Hepatocyte (in vitro differentiated cells): ENCODE data around the gene ATG4D. TPM values are rescaled to one million over a fixed set of nuclear protein-coding genes. Genes with fewer than 3 reads are reported as not detected.
"Not testable (repeated sequence)": the region's sequence is repeated elsewhere in the genome, so short reads cannot be mapped to it uniquely, and the experiment has no call there.

Experiments used
- DNase-seq: peaks from one replicate; pipeline ENCODE4 v3.0.0-alpha.2; 2016; ENCODE audit warnings: low spot score
- H2AFZ ChIP-seq: fragments of 200-600 bp; sonication (generic); 2 replicates; pipeline ENCODE4 v1.6.0; 2016; ENCODE audit warnings: antibody characterized with exemption, mild to moderate bottlenecking
- H3K27ac ChIP-seq: fragments of 200-600 bp; sonication (generic); 2 replicates; pipeline ENCODE4 v1.5.1; 2016; ENCODE audit warnings: mild to moderate bottlenecking
- H3K27me3 ChIP-seq: fragments of 200-600 bp; sonication (generic); 2 replicates; pipeline ENCODE4 v1.6.1; 2016
- H3K36me3 ChIP-seq: fragments of 200-600 bp; sonication (generic); replicated peaks from 2 replicates; pipeline ENCODE4 v1.5.1; 2016; ENCODE audit warnings: low read depth; ENCODE audit not compliant: insufficient read depth
- H3K4me1 ChIP-seq: fragments of 200-600 bp; sonication (generic); 2 replicates; pipeline ENCODE4 v1.5.1; 2016; ENCODE audit warnings: mild to moderate bottlenecking, moderate library complexity; ENCODE audit not compliant: insufficient read depth
- H3K4me2 ChIP-seq: fragments of 200-600 bp; sonication (generic); 2 replicates; pipeline ENCODE4 v1.6.0; 2016
- H3K4me3 ChIP-seq: fragments of 200-600 bp; sonication (generic); 2 replicates; pipeline ENCODE4 v1.5.1; 2016; ENCODE audit warnings: mild to moderate bottlenecking
- H3K79me2 ChIP-seq: fragments of 200-600 bp; sonication (generic); 2 replicates; pipeline ENCODE4 v1.6.0; 2017; ENCODE audit warnings: mild to moderate bottlenecking
- H3K9me2 ChIP-seq: fragments of 200-600 bp; sonication (generic); replicated peaks from 2 replicates; pipeline ENCODE4 v1.6.0; 2017; ENCODE audit warnings: mild to moderate bottlenecking; ENCODE audit not compliant: insufficient read depth
- H3K9me3 ChIP-seq: fragments of 200-600 bp; sonication (generic); 2 replicates; pipeline ENCODE4 v1.5.1; 2016; ENCODE audit warnings: low read depth, mild to moderate bottlenecking
- H4K20me1 ChIP-seq: fragments of 200-600 bp; sonication (generic); 2 replicates; pipeline ENCODE4 v1.6.0; 2016; ENCODE audit warnings: mild to moderate bottlenecking; ENCODE audit not compliant: insufficient read depth, poor library complexity, severe bottlenecking
- EZH2 ChIP-seq: fragments of 200-600 bp; sonication (generic); IDR thresholded peaks from 2 replicates; pipeline ENCODE4 v1.6.1; 2016; ENCODE audit warnings: antibody characterized with exemption, mild to moderate bottlenecking, borderline replicate concordance
- EZH2phosphoT487 ChIP-seq: fragments of 200-600 bp; sonication (generic); IDR thresholded peaks from one replicate; pipeline ENCODE4 v1.6.1; 2018; ENCODE audit warnings: antibody characterized with exemption, mild to moderate bottlenecking, low read depth, moderate library complexity; ENCODE audit not compliant: unreplicated experiment, severe bottlenecking
- WGBS: methylation state at CpG from one replicate; pipeline ENCODE4 v1.1.6; 2016; ENCODE audit warnings: low lambda C conversion rate; ENCODE audit errors: missing lambda C conversion rate; 5-methylcytosine and 5-hydroxymethylcytosine counted together
- polyA plus RNA-seq: library from polyadenylated mRNA; unstranded; fragments of >200 nt; fragmentation: Nextera tagmentation; extraction: Ambion mirVana; gene quantifications from 2 replicates; pipeline ENCODE4 v1.2.1, GENCODE V29; 2016
- total RNA-seq: library from RNA; depleted of rRNA; stranded (reverse); fragments of >200 nt; gene quantifications from 2 replicates; pipeline ENCODE4 v1.2.3, GENCODE V29; 2014
- TF ChIP-seq, protein P1 (sequence below): fragments of 200-600 bp; sonication (generic); IDR thresholded peaks from 2 replicates; pipeline ENCODE4 v1.5.1; 2016; ENCODE audit warnings: antibody characterized with exemption, mild to moderate bottlenecking; ENCODE audit not compliant: poor library complexity

ATG4D gene
- total and polyA plus RNA-seq, 2 experiments from 2014 or later: 24.1 to 34.5 TPM

DNA sequence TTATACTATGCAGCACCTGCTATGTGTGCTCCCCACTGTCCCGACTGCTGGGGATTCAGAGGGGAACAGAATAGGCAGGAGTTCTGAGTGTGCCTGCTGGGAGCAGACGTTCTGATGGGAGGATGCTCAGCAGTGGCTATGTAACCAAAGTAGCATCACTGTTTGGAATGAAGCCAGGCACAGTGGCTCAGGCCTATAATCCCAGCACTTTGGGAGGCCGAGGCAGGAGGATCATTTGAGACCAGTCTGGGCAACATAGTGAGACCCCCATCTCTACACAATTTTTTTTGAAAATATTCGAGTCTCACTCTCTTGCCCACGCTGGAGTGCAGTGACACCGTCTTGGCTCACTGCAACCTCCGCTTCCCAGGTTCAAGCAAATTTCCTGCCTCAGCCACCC is 6.0 kb downstream of the ATG4D start:
- Histone ChIP-seq H3K27ac (no peak overlapping the region), H3K36me3 (no peaks in the 10 kb centered on the region), H4K20me1 (no peaks in the 10 kb centered on the region), H3K4me2 (no peak overlapping the region), H3K9me2 (no peaks in the 10 kb centered on the region), H3K9me3 (no peaks in the 10 kb centered on the region), H3K27me3 (no peaks in the 10 kb centered on the region), H3K79me2 (peaks cover 18% of the 10 kb centered on the region), H2AFZ (no peak overlapping the region), H3K4me3 (no peak overlapping the region), H3K4me1 (peaks cover 3% of the 10 kb centered on the region)
- TF ChIP-seq, protein P1, sequence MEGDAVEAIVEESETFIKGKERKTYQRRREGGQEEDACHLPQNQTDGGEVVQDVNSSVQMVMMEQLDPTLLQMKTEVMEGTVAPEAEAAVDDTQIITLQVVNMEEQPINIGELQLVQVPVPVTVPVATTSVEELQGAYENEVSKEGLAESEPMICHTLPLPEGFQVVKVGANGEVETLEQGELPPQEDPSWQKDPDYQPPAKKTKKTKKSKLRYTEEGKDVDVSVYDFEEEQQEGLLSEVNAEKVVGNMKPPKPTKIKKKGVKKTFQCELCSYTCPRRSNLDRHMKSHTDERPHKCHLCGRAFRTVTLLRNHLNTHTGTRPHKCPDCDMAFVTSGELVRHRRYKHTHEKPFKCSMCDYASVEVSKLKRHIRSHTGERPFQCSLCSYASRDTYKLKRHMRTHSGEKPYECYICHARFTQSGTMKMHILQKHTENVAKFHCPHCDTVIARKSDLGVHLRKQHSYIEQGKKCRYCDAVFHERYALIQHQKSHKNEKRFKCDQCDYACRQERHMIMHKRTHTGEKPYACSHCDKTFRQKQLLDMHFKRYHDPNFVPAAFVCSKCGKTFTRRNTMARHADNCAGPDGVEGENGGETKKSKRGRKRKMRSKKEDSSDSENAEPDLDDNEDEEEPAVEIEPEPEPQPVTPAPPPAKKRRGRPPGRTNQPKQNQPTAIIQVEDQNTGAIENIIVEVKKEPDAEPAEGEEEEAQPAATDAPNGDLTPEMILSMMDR: no peak
- TF ChIP-seq EZH2phosphoT487 (no peak), EZH2 (no peak)
- no peak for DNase-seq
- WGBS: 97% methylated on average over 7 of the region's 7 CpGs

- Histone ChIP-seq H3K4me3 (no peak overlapping the region), H3K27me3 (no peaks in the 10 kb centered on the region), H3K4me1 (no peaks in the 10 kb centered on the region), H3K9me3 (no peaks in the 10 kb centered on the region), H3K9me2 (no peaks in the 10 kb centered on the region), H3K4me2 (no peak overlapping the region), H3K36me3 (no peaks in the 10 kb centered on the region), H4K20me1 (no peaks in the 10 kb centered on the region), H3K27ac (no peak overlapping the region), H3K79me2 (peaks cover 12% of the 10 kb centered on the region), H2AFZ (no peak overlapping the region)
- TF ChIP-seq EZH2phosphoT487 (no peak), EZH2 (no peak)
- TF ChIP-seq, protein P1: no peak
- DNase-seq: no peak
- WGBS: 98% methylated on average over 6 of the region's 6 CpGs
Measured at GRCh38 chr19:10550336-10550735, 6.6 kb downstream of the ATG4D start.

DNA sequence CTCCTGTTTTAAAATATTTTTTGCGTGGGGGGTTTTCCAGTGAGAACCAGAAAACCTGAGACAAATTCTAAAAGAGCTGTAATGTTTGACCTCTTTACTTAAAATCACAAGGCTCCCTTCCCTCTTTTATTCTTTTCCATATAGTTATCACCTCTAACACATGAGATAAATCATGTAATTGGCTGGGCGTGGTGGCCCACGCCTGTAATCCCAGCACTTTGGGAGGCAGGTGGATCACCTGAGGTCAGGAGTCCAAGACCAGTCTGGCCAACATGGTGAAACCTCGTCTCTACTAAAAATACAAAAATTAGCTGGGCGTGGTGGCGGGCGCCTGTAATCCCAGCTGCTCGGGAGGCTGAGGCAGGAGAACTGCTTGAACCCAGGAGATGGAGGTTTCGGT is 7.3 kb downstream of the ATG4D start:
- H3K4me1 ChIP-seq, H4K20me1 ChIP-seq, H3K9me3 ChIP-seq, H3K9me2 ChIP-seq, H3K27ac ChIP-seq, H3K79me2 ChIP-seq, H3K4me3 ChIP-seq, DNase-seq, H2AFZ ChIP-seq, H3K36me3 ChIP-seq, H3K4me2 ChIP-seq, H3K27me3 ChIP-seq: not testable (repeated sequence)
- 92% methylated on average over 9 of the region's 9 CpGs for WGBS

DNA sequence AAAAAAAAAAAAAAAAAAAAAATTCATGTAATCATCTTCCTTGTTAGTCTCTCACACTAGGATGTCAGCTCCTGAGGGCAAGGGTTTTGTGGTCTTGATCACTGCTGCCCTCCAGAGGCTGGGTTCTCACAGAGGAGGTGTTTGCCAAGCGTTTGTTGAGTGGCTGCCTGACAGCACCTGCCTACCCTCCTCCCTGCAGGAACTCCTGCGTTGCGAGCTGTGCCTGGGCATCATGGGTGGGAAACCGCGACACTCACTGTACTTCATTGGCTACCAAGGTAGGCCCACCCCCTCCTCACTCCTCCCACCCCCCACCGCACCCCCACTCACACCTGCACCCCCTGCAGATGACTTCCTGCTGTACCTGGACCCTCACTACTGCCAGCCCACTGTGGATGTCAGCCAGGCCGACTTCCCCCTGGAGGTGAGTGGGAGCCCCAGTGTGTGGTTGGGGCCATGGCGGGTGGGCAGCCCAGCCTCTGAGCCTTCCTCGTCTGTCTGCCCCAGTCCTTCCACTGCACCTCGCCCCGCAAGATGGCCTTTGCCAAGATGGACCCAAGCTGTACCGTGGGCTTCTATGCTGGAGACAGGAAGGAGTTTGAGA is 8.1 kb downstream of the ATG4D start:
- WGBS: 97% methylated on average over 12 of the region's 12 CpGs
- no peaks in the 10 kb centered on the region for H3K36me3 ChIP-seq
- no peaks in the 10 kb centered on the region for H3K79me2 ChIP-seq
- TF ChIP-seq, protein P1: peak; percentile 6
- TF ChIP-seq EZH2phosphoT487 (no peak), EZH2 (no peak)
- H4K20me1 ChIP-seq: no peaks in the 10 kb centered on the region
- DNase-seq: no peak
- H3K4me1 ChIP-seq: no peaks in the 10 kb centered on the region
- no peak overlapping the region for H3K4me3 ChIP-seq
- H3K9me3 ChIP-seq: no peaks in the 10 kb centered on the region
- no peaks in the 10 kb centered on the region for H3K27me3 ChIP-seq
- H2AFZ ChIP-seq: no peak overlapping the region
- H3K27ac ChIP-seq: no peak overlapping the region
- H3K4me2 ChIP-seq: no peak overlapping the region
- no peaks in the 10 kb centered on the region for H3K9me2 ChIP-seq
